Upper lobe of left lung (tissue), 4 donors: ENCODE data around the gene XAB2.

ENCODE experiments used
- EP300 ChIP-seq, 4 donors: sonication (generic); formaldehyde crosslinking; IDR thresholded peaks; one replicate each; pipeline ENCODE4 v1.5.1; 2017; ENCODE audit warnings: antibody characterized with exemption in 4 of 4, control low read depth in 2 of 4
- POLR2A ChIP-seq, 4 donors: fragments of 450-650 bp; IDR thresholded peaks; one replicate each; pipeline ENCODE4 v1.5.1; 2016 to 2017; ENCODE audit warnings: antibody characterized with exemption in 4 of 4, mild to moderate bottlenecking in 2 of 4
- POLR2AphosphoS5 ChIP-seq, 2 donors: sonication (generic); formaldehyde crosslinking; IDR thresholded peaks; one replicate each; pipeline ENCODE4 v1.5.1; 2017; ENCODE audit warnings: antibody characterized with exemption in 2 of 2
- TF ChIP-seq, protein P1 (sequence below), 6 experiments: fragments of 450-650 bp in 4 of 6; fragments of 200-600 bp in 2 of 6; sonication (generic) in 2 of 6; IDR thresholded peaks; one replicate each; pipeline ENCODE4 v1.5.1; 2016 to 2019; ENCODE audit warnings: antibody characterized with exemption in 6 of 6

DNA sequence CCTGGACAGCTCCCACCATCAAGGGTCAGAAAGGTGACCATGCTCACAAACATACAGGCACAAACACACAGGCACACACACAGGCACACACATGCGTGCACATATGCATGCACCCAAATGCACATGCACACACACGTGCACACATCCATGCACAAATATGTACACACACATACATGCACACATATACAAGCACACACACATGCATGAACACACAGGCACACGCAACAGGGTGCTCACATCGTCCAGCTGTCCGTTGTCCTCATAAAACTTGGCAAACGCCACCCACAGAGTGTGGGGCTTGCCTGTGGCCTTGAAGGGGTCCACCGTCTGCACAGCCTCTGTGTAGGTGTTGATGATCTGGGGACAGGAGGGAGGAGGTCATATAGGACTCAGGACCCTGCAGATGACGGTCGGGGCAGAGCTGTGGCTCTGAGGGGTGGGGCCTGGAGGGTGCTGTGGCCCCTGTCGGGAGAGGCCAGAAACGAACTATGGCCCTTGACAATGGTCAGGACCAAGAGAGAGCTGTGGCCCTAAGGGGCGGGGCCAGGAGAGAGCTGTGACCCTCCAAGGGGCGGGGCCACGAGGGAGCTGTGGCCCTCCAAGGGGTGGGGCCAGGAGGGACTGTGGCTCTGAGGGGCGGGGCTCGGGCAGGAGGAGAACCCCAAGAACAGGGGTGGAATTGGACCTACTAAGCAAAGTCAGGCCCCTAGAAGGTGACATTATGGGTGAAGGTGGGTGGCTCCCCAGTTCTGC is 6.2 kb downstream of the XAB2 start:
- TF ChIP-seq EP300 (IDR thresholded peaks at IDR 0.05) (no peak), POLR2A (IDR thresholded peaks at IDR 0.05) (no peak), POLR2AphosphoS5 (IDR thresholded peaks at IDR 0.05) (no peak)
- TF ChIP-seq, protein P1, sequence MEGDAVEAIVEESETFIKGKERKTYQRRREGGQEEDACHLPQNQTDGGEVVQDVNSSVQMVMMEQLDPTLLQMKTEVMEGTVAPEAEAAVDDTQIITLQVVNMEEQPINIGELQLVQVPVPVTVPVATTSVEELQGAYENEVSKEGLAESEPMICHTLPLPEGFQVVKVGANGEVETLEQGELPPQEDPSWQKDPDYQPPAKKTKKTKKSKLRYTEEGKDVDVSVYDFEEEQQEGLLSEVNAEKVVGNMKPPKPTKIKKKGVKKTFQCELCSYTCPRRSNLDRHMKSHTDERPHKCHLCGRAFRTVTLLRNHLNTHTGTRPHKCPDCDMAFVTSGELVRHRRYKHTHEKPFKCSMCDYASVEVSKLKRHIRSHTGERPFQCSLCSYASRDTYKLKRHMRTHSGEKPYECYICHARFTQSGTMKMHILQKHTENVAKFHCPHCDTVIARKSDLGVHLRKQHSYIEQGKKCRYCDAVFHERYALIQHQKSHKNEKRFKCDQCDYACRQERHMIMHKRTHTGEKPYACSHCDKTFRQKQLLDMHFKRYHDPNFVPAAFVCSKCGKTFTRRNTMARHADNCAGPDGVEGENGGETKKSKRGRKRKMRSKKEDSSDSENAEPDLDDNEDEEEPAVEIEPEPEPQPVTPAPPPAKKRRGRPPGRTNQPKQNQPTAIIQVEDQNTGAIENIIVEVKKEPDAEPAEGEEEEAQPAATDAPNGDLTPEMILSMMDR (IDR thresholded peaks at IDR 0.05), result no peak
